RPMI8226 (cell line): ENCODE data around the gene SPANXD.
"Not testable (repeated sequence)": the region's sequence is repeated elsewhere in the genome, so short reads cannot be mapped to it uniquely, and the experiment has no call there.

Experiments
- DNase-seq: peaks from one replicate; pipeline ENCODE4 v3.0.0-alpha.2; 2015

Gene SPANXD

GRCh38 chrX:141698639-141699038 lies at the start of gene SPANXD:
Gene SPANXD (minus strand): TSS chrX:141698739. CDS start chrX:141698405, 334 bp downstream.
- DNase-seq = not testable (repeated sequence)

- DNase-seq = no peak
These were observed 44.1 kb upstream of the SPANXD start for GRCh38 chrX:141742666-141743065.

GRCh38 chrX:141736656-141737055 lies 38.1 kb upstream of the SPANXD start:
- DNase-seq = no peak

GRCh38 chrX:141733371-141733770 lies 34.8 kb upstream of the SPANXD start:
- DNase-seq = no peak

GRCh38 chrX:141732031-141732430 lies 33.5 kb upstream of the SPANXD start:
- no peak for DNase-seq

GRCh38 chrX:141724186-141724585 lies 25.6 kb upstream of the SPANXD start:
- DNase-seq = no peak

- no peak for DNase-seq
These were observed 16.1 kb upstream of the SPANXD start for GRCh38 chrX:141714680-141715079.

GRCh38 chrX:141701072-141701471 lies 2.5 kb upstream of the SPANXD start:
- DNase-seq = no peak

GRCh38 chrX:141673946-141674345 lies 24.6 kb downstream of the SPANXD start:
- DNase-seq = no peak

GRCh38 chrX:141669689-141670088 lies 28.9 kb downstream of the SPANXD start:
- no peak for DNase-seq

GRCh38 chrX:141668371-141668770 lies 30.2 kb downstream of the SPANXD start:
- no peak for DNase-seq

GRCh38 chrX:141662781-141663180 lies 35.8 kb downstream of the SPANXD start:
- no peak for DNase-seq

- no peak for DNase-seq
These were observed 46.3 kb downstream of the SPANXD start for GRCh38 chrX:141652286-141652685.
